A549 treated with AZD9567 at 1 μM for 4 hours (cell line): ENCODE measurements around the gene TMEM154. TPM values are rescaled to one million over a fixed set of nuclear protein-coding genes. Genes with fewer than 3 reads are reported as not detected.

Experiments
- total RNA-seq: library from RNA; stranded (reverse); fragments of 200-300 nt; extraction: Qiagen RNA extraction; gene quantifications from 5 replicates; pipeline ENCODE4 v1.2.3, GENCODE V29; 2022; ENCODE audit not compliant: insufficient read depth

Gene TMEM154, protein sequence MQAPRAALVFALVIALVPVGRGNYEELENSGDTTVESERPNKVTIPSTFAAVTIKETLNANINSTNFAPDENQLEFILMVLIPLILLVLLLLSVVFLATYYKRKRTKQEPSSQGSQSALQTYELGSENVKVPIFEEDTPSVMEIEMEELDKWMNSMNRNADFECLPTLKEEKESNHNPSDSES
- total RNA-seq = 0.03 to 0.09 TPM (median 0.06 TPM) in 4 of 5 replicates, not detected in the other

DNA sequence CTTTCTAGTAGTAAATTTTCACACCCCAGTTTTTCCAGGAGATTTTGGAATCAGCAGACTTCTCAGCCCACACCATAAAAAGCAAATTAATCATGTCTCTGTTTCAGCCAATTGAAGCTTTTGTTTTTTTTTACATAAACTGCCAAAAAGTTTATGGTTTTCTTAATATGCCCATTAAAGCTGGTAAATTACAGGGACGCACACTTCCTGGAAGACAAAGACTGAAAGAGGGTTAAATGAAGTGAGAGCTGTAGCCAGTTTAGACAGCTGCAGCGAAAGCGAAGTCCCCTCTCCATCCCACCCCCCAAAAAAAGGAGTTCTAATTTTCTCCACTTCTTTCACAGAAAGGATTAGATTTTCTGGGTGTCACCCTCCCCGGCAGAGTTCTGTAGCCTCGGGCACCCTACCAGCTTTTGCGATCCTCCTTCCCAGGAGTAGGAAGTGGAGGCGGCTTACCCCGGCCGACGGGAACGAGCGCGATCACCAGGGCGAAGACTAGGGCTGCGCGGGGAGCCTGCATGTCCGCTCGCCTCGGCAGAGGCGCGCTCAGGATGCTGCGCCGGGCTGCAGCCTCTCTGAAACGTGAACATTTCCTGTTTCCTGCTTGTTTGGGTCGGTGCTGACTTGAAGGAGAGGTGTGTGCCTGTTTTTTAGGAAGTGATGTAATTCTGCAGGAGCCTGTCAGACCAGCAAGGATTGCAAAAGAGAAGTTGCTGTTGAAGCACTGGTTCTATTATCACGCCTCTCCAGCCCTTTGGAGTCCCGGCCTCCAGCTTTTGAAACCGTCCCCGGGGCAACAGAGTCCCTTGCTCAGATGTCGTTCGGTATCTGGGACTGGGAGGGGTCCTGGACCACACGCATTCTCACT, at the start of gene TMEM154:
Gene TMEM154, minus strand, starts transcription at position 584 of the 868 bp plus-strand sequence. Its CDS starts 64 bp downstream, at position 520.

Other genes with a start within 250 kb of the TMEM154 start
- gene FBXW7, start 143.9 kb downstream of the TMEM154 start, total RNA-seq = 5.2 to 25.4 TPM (median 7.0 TPM) in 5 replicates
- gene TIGD4, start 99.7 kb upstream of the TMEM154 start, total RNA-seq = 0.13 to 0.20 TPM (median 0.16 TPM) in 4 of 5 replicates, not detected in the other
- gene ARFIP1, start 100.0 kb upstream of the TMEM154 start, total RNA-seq = 13.3 to 40.9 TPM (median 16.4 TPM) in 5 replicates